GM12872 (cell line): ENCODE data around the gene PROZ.

Source experiments
- CTCF ChIP-seq: IDR thresholded peaks from 3 replicates; pipeline ENCODE4 v1.5.1; 2011; ENCODE audit warnings: low read depth, mild to moderate bottlenecking, low read length, moderate library complexity; ENCODE audit not compliant: insufficient read depth

The PROZ gene

GRCh38 chr13:113184568-113185440 is 26.4 kb downstream of the PROZ start:
- TF ChIP-seq CTCF, result no peak

GRCh38 chr13:113186061-113186900 is 27.8 kb downstream of the PROZ start:
- no peak for TF ChIP-seq CTCF

- no peak for TF ChIP-seq CTCF
These were observed 28.8 kb downstream of the PROZ start for GRCh38 chr13:113187263-113187669.

GRCh38 chr13:113187883-113188665 is 29.6 kb downstream of the PROZ start:
- no peak for TF ChIP-seq CTCF

- TF ChIP-seq CTCF, result no peak
These were observed 31.7 kb downstream of the PROZ start for GRCh38 chr13:113190181-113190580.

DNA sequence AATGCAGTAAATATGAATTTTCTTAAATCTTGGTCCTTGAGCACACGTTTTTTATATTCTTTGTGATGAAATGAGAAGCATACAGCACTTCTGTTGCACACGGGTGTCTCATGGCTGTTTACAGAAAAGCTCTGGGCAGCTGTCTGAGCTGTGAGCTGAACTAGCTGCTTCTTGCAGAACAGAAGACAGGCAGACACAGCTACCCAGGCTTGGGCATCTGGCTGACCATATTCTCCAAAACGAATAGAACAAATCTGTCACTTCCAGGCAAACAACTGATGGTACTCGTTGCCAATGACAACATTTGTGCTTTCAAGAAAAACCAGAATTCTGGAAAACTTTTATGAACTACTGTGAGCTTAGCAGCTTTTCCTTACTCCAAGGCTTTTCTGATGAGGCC is 33.8 kb downstream of the PROZ start:
- TF ChIP-seq CTCF, result no peak

- no peak for TF ChIP-seq CTCF
These were observed 34.5 kb downstream of the PROZ start for GRCh38 chr13:113192902-113193301.
